SK-N-SH (cell line): Measurements from ENCODE around the gene MAPK6. TPM values are rescaled to one million over a fixed set of nuclear protein-coding genes. Genes with fewer than 3 reads are reported as not detected.

Experiments used
- CTCF ChIA-PET: fragments of 300-600, 350-600 bp; formaldehyde crosslinking; extraction: SDS; loops from one replicate; lab custom pipeline; 2021; lab: Yijun Ruan, JAX
- POLR2A ChIA-PET: fragments of 350-600 bp; sonication (Branson Sonifier 250); formaldehyde crosslinking; extraction: SDS; loops from one replicate; lab custom pipeline; 2020; ENCODE audit warnings: antibody characterized with exemption, inconsistent platforms; lab: Yijun Ruan, JAX
- DNase-seq: peaks from one replicate; pipeline ENCODE4 v3.0.0; 2012
- H2AFZ ChIP-seq: fragments of 200-600 bp; sonication (generic); 2 replicates; pipeline ENCODE4 v1.8.1; 2016; ENCODE audit warnings: antibody characterized with exemption, mild to moderate bottlenecking, low read depth
- H3F3A ChIP-seq: fragments of 200-600 bp; sonication (generic); replicated peaks from 2 replicates; pipeline ENCODE3; 2016; ENCODE audit warnings: antibody characterized with exemption, mild to moderate bottlenecking; ENCODE audit not compliant: insufficient read depth
- H3K27ac ChIP-seq, 2 experiments: fragments of 200-500 bp in 1 of 2; fragments of 200-600 bp in 1 of 2; sonication (Bioruptor generic) in 1 of 2; sonication (generic), shearing (Covaris generic) in 1 of 2; 2 replicates each; pipeline versions ENCODE4 v1.5.1 to v1.6.1; 2014 to 2016; ENCODE audit warnings: low read depth in 2 of 2, inconsistent platforms in 1 of 2, low read length in 1 of 2, mild to moderate bottlenecking in 1 of 2, mixed read lengths in 1 of 2
- H3K27me3 ChIP-seq: fragments of 200-600 bp; sonication (generic), shearing (Covaris generic); 2 replicates; pipeline ENCODE4 v1.6.1; 2016; ENCODE audit warnings: mixed run types; ENCODE audit not compliant: insufficient read depth
- H3K36me3 ChIP-seq, 2 experiments: fragments of 200-500 bp in 1 of 2; fragments of 200-600 bp in 1 of 2; sonication (Bioruptor generic) in 1 of 2; sonication (generic) in 1 of 2; replicated peaks in 1 of 2; 2 replicates each; pipeline versions ENCODE3 to v1.5.1; 2014 to 2016; ENCODE audit warnings: low read length in 1 of 2, mild to moderate bottlenecking in 1 of 2; ENCODE audit not compliant: insufficient read depth in 2 of 2, control insufficient read depth in 1 of 2
- H3K4me1 ChIP-seq, 2 experiments: fragments of 200-500 bp in 1 of 2; fragments of 200-600 bp in 1 of 2; sonication (Bioruptor generic) in 1 of 2; sonication (generic), shearing (Covaris generic) in 1 of 2; 2 replicates each; pipeline versions ENCODE4 v1.5.1 to v1.6.1; 2014 to 2016; ENCODE audit warnings: low read depth in 1 of 2, low read length in 1 of 2, mixed run types in 1 of 2; ENCODE audit not compliant: insufficient read depth in 2 of 2, control insufficient read depth in 1 of 2
- H3K4me2 ChIP-seq: fragments of 200-600 bp; sonication (generic), shearing (Covaris generic); 2 replicates; pipeline ENCODE4 v1.6.1; 2017; ENCODE audit warnings: mixed run types
- H3K4me3 ChIP-seq, 2 experiments: fragments of 200-500 bp in 1 of 2; fragments of 200-600 bp in 1 of 2; sonication (Bioruptor generic) in 1 of 2; sonication (generic), shearing (Covaris generic) in 1 of 2; 2 replicates each; pipeline versions ENCODE4 v1.5.1 to v1.8.1; 2014 to 2016; ENCODE audit warnings: low read depth in 2 of 2, inconsistent platforms in 1 of 2, low read length in 1 of 2, mild to moderate bottlenecking in 1 of 2, mixed read lengths in 1 of 2, moderate library complexity in 1 of 2
- H3K79me2 ChIP-seq: fragments of 200-600 bp; sonication (generic); 2 replicates; pipeline ENCODE4 v1.8.1; 2017; ENCODE audit warnings: mild to moderate bottlenecking; ENCODE audit not compliant: insufficient read depth
- H3K9ac ChIP-seq: fragments of 200-600 bp; sonication (generic); 2 replicates; pipeline ENCODE4 v1.6.1; 2017; ENCODE audit warnings: mixed run types
- H3K9me2 ChIP-seq: fragments of 200-600 bp; sonication (generic); 2 replicates; pipeline ENCODE4 v1.6.1; 2017; ENCODE audit warnings: mixed run types
- H3K9me3 ChIP-seq: fragments of 200-600 bp; sonication (generic); 2 replicates; pipeline ENCODE4 v1.6.1; 2017; ENCODE audit warnings: mixed run types, mild to moderate bottlenecking, moderate library complexity
- H4K20me1 ChIP-seq: fragments of 200-600 bp; sonication (generic); 2 replicates; pipeline ENCODE4 v1.6.1; 2017; ENCODE audit warnings: mild to moderate bottlenecking, mixed run types; ENCODE audit not compliant: insufficient read depth
- FOXJ3 ChIP-seq: sonication (generic); formaldehyde crosslinking; IDR thresholded peaks from 2 replicates; pipeline ENCODE4 v1.5.1; 2020; ENCODE audit warnings: mild to moderate bottlenecking, missing genetic modification reagents
- FOXM1 ChIP-seq: IDR thresholded peaks from 2 replicates; pipeline ENCODE4 v1.4.0; 2012; ENCODE audit warnings: low read depth, mild to moderate bottlenecking
- GABPA ChIP-seq: IDR thresholded peaks from 2 replicates; pipeline ENCODE4 v1.4.0; 2012; ENCODE audit warnings: low read depth, mild to moderate bottlenecking
- GATA2 ChIP-seq: sonication (generic); formaldehyde crosslinking; IDR thresholded peaks from 2 replicates; pipeline ENCODE4 v1.5.0; 2020; ENCODE audit warnings: mild to moderate bottlenecking, missing genetic modification reagents
- JUND ChIP-seq: IDR thresholded peaks from 2 replicates; pipeline ENCODE4 v1.4.0; 2012
- NFIC ChIP-seq: IDR thresholded peaks from 2 replicates; pipeline ENCODE4 v1.4.0; 2012; ENCODE audit warnings: borderline replicate concordance
- RAD21 ChIP-seq: IDR thresholded peaks from 2 replicates; pipeline ENCODE4 v1.6.1; 2012; ENCODE audit warnings: mild to moderate bottlenecking, low read length
- RFX5 ChIP-seq: IDR thresholded peaks from 2 replicates; pipeline ENCODE4 v1.6.1; 2012; ENCODE audit warnings: mild to moderate bottlenecking, improper control_type of control experiment, low read length
- SIN3A ChIP-seq: IDR thresholded peaks from 2 replicates; pipeline ENCODE4 v1.6.1; 2012; ENCODE audit warnings: low read depth, mild to moderate bottlenecking, low read length, moderate library complexity, borderline replicate concordance
- SMC3 ChIP-seq: IDR thresholded peaks from 2 replicates; pipeline ENCODE4 v1.6.1; 2012; ENCODE audit warnings: low read depth, low read length, improper control_type of control experiment
- TAF1 ChIP-seq: IDR thresholded peaks from 2 replicates; pipeline ENCODE4 v1.6.1; 2012; ENCODE audit warnings: low read depth, mild to moderate bottlenecking, low read length, moderate library complexity, borderline replicate concordance
- TEAD4 ChIP-seq: IDR thresholded peaks from 2 replicates; pipeline ENCODE4 v1.4.0; 2012; ENCODE audit warnings: mild to moderate bottlenecking, borderline replicate concordance; ENCODE audit not compliant: insufficient read depth
- YY1 ChIP-seq: IDR thresholded peaks from 2 replicates; pipeline ENCODE4 v1.4.0; 2012; ENCODE audit warnings: low read depth, mild to moderate bottlenecking
- WGBS: methylation state at CpG from one replicate; pipeline ENCODE4 v1.1.6; 2017; ENCODE audit warnings: low lambda C conversion rate; 5-methylcytosine and 5-hydroxymethylcytosine counted together
- polyA plus RNA-seq, 3 experiments: library from polyadenylated mRNA; depleted of rRNA; stranded (reverse); fragments of >200 nt; gene quantifications; 2 replicates each; pipeline ENCODE4 v1.2.3, GENCODE V29; 2012
- TF ChIP-seq, protein P1 (sequence below): fragments of 150-350 bp; IDR thresholded peaks from 2 replicates; pipeline ENCODE4 v1.6.1; 2017; ENCODE audit warnings: antibody characterized with exemption, low read length, low read depth, borderline replicate concordance
- TF ChIP-seq, protein P2 (sequence below): IDR thresholded peaks from 2 replicates; pipeline ENCODE4 v1.4.0; 2012; ENCODE audit warnings: low read depth
- TF ChIP-seq, protein P3 (sequence below): IDR thresholded peaks from 2 replicates; pipeline ENCODE4; 2012
- TF ChIP-seq, protein P4 (sequence below): fragments of 150-350 bp; IDR thresholded peaks from 2 replicates; pipeline ENCODE4 v1.6.1; 2016; ENCODE audit warnings: mild to moderate bottlenecking, low read depth, low read length
- TF ChIP-seq, protein P5 (sequence below): fragments of 200-600 bp; sonication (generic); IDR thresholded peaks from 2 replicates; pipeline ENCODE4 v1.6.1; 2017; ENCODE audit warnings: antibody characterized with exemption, mild to moderate bottlenecking, moderate library complexity

MAPK6 gene
- polyA plus RNA-seq, 1 of the 3 experiments (the other 2 are of a cell fraction), result 16.9 TPM

DNA sequence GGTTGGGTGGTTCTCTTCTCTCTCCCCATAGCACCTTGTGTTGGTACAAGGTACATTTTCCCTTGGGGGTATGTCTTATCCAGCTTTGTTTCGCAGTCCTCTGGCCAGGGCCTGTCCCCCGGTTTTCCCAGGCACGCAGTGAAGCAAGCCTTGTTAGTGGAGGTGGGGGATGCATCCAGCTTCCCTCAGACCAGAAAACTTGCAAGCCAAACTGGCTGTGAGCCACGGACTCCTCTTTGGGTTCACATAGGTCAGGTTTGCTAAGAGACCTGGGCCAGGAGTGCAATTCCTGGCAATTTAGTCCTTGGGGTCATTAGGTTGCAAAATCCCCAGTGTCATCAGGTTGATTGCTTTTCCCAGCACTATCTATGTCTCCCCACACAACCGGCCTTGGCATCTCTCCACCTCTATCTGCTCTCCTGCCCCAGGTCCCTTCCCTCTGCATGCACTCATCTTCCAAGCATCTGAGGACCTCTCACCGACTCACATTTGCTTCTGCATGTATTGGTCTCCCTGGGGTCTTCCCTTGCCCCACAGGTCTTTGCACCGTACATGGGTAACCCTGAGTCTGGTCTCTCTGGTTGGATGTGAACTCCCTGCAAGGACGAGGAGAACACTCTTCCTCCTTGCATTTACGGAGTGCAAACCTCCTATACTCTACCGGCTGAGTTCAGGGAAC, 59.3 kb downstream of the MAPK6 start:
- Histone ChIP-seq H3K9ac (no peak overlapping the region), H3F3A (peaks cover 13% of the 10 kb centered on the region), H3K4me3 (no peak overlapping the region), H4K20me1 (no peaks in the 10 kb centered on the region), H3K27me3 (no peaks in the 10 kb centered on the region), H2AFZ (no peak overlapping the region), H3K4me1 (peaks cover 0 to 12% of the 10 kb centered on the region in 2 experiments; a peak in 1 of 4 replicates), H3K36me3 (no peaks in the 10 kb centered on the region), H3K27ac (no peak overlapping the region), H3K9me2 (no peaks in the 10 kb centered on the region), H3K79me2 (no peaks in the 10 kb centered on the region), H3K4me2 (no peak overlapping the region), H3K9me3 (no peaks in the 10 kb centered on the region)
- 77% methylated on average over 10 of the region's 10 CpGs for WGBS
- ChIA-PET POLR2A (no interaction called here), CTCF (interaction anchor here (0.6 to 2.5 kb wide), 29 partner anchors 9 to 492 kb away, joined by 3 to 14 read pairs (median 4); partner anchors contain the start of genes LEO1 and MAPK6)
- TF ChIP-seq, protein P1, sequence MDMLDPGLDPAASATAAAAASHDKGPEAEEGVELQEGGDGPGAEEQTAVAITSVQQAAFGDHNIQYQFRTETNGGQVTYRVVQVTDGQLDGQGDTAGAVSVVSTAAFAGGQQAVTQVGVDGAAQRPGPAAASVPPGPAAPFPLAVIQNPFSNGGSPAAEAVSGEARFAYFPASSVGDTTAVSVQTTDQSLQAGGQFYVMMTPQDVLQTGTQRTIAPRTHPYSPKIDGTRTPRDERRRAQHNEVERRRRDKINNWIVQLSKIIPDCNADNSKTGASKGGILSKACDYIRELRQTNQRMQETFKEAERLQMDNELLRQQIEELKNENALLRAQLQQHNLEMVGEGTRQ, result no peak
- no peak for TF ChIP-seq TAF1
- no peak for TF ChIP-seq TEAD4
- TF ChIP-seq, protein P2, sequence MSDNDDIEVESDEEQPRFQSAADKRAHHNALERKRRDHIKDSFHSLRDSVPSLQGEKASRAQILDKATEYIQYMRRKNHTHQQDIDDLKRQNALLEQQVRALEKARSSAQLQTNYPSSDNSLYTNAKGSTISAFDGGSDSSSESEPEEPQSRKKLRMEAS, result no peak
- TF ChIP-seq YY1, result no peak
- TF ChIP-seq JUND, result no peak
- no peak for TF ChIP-seq SMC3
- TF ChIP-seq, protein P3, sequence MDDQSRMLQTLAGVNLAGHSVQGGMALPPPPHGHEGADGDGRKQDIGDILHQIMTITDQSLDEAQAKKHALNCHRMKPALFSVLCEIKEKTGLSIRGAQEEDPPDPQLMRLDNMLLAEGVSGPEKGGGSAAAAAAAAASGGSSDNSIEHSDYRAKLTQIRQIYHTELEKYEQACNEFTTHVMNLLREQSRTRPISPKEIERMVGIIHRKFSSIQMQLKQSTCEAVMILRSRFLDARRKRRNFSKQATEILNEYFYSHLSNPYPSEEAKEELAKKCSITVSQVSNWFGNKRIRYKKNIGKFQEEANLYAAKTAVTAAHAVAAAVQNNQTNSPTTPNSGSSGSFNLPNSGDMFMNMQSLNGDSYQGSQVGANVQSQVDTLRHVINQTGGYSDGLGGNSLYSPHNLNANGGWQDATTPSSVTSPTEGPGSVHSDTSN, result no peak
- TF ChIP-seq FOXM1, result no peak
- no peak for DNase-seq

DNA sequence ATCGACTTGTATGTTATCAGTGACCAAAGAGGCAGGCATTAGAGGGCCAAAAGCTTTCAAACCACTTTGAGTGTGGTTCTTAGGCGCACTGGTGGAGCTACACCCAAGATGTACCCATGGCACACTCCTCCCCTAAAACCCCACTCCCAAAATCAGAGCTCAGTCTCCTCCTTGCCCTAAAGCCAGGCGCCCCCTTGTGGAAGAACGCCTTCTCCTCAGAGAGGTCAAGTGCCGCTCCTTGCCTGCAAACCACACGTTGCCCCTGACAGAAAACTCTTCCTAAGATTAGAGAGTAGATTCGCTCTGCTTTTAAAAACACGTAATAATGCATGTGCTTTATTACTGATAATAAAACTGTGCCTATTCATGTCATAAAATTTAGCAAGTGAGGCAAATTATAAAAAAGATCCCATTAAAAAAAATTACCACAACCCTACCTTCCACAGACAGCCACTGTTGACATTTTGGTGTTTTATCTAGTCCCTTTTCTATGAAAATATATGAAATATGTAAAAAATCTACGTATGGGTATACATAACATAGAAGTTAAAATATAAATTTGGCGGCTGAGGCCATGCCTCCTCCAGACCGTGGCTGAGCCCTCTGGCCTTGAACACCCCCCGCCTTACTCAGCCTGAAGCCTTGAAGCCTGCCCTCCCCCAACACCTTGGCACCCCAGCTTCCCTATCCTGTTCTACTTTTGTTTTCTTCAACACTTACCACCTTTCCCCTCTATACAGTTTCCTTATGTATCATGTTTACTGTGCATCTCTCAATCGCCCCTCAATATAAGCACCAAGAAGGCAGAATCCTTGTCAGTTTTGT, 60.1 kb downstream of the MAPK6 start:
- TF ChIP-seq, protein P4, sequence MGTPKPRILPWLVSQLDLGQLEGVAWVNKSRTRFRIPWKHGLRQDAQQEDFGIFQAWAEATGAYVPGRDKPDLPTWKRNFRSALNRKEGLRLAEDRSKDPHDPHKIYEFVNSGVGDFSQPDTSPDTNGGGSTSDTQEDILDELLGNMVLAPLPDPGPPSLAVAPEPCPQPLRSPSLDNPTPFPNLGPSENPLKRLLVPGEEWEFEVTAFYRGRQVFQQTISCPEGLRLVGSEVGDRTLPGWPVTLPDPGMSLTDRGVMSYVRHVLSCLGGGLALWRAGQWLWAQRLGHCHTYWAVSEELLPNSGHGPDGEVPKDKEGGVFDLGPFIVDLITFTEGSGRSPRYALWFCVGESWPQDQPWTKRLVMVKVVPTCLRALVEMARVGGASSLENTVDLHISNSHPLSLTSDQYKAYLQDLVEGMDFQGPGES, result no peak
- TF ChIP-seq, protein P5, sequence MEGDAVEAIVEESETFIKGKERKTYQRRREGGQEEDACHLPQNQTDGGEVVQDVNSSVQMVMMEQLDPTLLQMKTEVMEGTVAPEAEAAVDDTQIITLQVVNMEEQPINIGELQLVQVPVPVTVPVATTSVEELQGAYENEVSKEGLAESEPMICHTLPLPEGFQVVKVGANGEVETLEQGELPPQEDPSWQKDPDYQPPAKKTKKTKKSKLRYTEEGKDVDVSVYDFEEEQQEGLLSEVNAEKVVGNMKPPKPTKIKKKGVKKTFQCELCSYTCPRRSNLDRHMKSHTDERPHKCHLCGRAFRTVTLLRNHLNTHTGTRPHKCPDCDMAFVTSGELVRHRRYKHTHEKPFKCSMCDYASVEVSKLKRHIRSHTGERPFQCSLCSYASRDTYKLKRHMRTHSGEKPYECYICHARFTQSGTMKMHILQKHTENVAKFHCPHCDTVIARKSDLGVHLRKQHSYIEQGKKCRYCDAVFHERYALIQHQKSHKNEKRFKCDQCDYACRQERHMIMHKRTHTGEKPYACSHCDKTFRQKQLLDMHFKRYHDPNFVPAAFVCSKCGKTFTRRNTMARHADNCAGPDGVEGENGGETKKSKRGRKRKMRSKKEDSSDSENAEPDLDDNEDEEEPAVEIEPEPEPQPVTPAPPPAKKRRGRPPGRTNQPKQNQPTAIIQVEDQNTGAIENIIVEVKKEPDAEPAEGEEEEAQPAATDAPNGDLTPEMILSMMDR, result peak; percentile 85
- TF ChIP-seq GABPA (no peak), RFX5 (no peak), NFIC (no peak), RAD21 (peak; percentile 78), TEAD4 (no peak), FOXJ3 (no peak), YY1 (no peak), SMC3 (peak; percentile 72), SIN3A (no peak), GATA2 (CRISPR knock-in tag) (no peak)
- H3K27me3 ChIP-seq, result no peaks in the 10 kb centered on the region
- H3K27ac ChIP-seq, result no peak overlapping the region
- H3K4me1 ChIP-seq, result peaks cover 0 to 12% of the 10 kb centered on the region in 2 experiments; a peak in 1 of 4 replicates
- H4K20me1 ChIP-seq, result no peaks in the 10 kb centered on the region
- no peaks in the 10 kb centered on the region for H3K79me2 ChIP-seq
- 49% methylated on average over 13 of the region's 13 CpGs for WGBS
- no peaks in the 10 kb centered on the region for H3K36me3 ChIP-seq
- H2AFZ ChIP-seq, result no peak overlapping the region
- no peak overlapping the region for H3K9ac ChIP-seq
- no peaks in the 10 kb centered on the region for H3K9me2 ChIP-seq
- DNase-seq, result peak; percentile 71
- ChIA-PET CTCF (interaction anchor here (0.6 to 2.5 kb wide), 33 partner anchors 8 to 492 kb away, joined by 3 to 14 read pairs (median 4); partner anchors contain the start of genes LEO1 and MAPK6), POLR2A (no interaction called here)
- peaks cover 16% of the 10 kb centered on the region for H3F3A ChIP-seq
- no peak overlapping the region; a peak in 1 of 4 replicates for H3K4me3 ChIP-seq
- H3K9me3 ChIP-seq, result no peaks in the 10 kb centered on the region
- no peak overlapping the region for H3K4me2 ChIP-seq
